ENCODE results near the gene PHLPP1. TPM values are rescaled to one million over a fixed set of nuclear protein-coding genes. Genes with fewer than 3 reads are reported as not detected.
A peak's percentile ranks its signal among the peaks of the same experiment; 100 is the strongest.

The PHLPP1 gene
- total and polyA plus RNA-seq, 8 donors: 2.9 to 14.7 (median 8.3) TPM

DNA sequence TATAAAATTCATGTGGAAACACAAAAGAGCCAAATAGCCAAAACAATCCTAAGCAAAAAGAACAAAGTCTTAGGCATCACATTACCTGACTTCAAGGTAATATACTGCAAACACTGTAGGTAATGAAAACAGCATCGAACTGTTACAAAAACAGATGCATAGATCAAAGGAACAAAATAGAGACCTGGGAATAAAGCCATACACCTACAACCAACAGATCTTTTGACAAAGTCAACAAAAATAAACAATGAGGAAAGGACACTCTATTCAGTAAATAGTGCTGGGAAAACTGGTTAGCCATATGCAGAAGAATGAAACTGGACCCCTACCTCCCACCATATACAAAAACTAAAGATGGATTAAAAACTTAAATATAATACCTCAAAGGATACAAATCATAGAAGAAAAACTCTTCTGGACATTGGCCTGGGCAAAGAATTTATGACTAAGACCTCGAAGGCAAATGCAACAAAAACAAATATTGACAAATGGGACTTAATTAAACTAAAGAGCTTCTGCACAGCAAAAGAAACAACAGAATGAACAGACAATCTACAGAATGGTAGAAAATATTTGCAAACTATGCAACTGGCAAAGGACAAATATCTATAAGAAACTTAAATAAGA lies 218.0 kb downstream of the PHLPP1 start:
- H3K27ac ChIP-seq: no peak overlapping the region
- H3K4me1 ChIP-seq: peaks cover 0 to 4% (median 0%) of the 10 kb centered on the region in 3 donors
- TF ChIP-seq, protein P1, sequence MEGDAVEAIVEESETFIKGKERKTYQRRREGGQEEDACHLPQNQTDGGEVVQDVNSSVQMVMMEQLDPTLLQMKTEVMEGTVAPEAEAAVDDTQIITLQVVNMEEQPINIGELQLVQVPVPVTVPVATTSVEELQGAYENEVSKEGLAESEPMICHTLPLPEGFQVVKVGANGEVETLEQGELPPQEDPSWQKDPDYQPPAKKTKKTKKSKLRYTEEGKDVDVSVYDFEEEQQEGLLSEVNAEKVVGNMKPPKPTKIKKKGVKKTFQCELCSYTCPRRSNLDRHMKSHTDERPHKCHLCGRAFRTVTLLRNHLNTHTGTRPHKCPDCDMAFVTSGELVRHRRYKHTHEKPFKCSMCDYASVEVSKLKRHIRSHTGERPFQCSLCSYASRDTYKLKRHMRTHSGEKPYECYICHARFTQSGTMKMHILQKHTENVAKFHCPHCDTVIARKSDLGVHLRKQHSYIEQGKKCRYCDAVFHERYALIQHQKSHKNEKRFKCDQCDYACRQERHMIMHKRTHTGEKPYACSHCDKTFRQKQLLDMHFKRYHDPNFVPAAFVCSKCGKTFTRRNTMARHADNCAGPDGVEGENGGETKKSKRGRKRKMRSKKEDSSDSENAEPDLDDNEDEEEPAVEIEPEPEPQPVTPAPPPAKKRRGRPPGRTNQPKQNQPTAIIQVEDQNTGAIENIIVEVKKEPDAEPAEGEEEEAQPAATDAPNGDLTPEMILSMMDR (IDR thresholded peaks at IDR 0.05): no peak
- no peak overlapping the region for H3K4me3 ChIP-seq
- no peaks in the 10 kb centered on the region for H3K27me3 ChIP-seq
- no peak for DNase-seq
- no peak for ATAC-seq
- no peak for FAIRE-seq
- intact Hi-C loops (cut with DNase I): no loop called here
- no peaks in the 10 kb centered on the region for H3K9me3 ChIP-seq
- 28 to 29% methylated on average over 2 of the region's 2 CpGs for WGBS, 2 donors
- no peaks in the 10 kb centered on the region for H3K36me3 ChIP-seq

DNA sequence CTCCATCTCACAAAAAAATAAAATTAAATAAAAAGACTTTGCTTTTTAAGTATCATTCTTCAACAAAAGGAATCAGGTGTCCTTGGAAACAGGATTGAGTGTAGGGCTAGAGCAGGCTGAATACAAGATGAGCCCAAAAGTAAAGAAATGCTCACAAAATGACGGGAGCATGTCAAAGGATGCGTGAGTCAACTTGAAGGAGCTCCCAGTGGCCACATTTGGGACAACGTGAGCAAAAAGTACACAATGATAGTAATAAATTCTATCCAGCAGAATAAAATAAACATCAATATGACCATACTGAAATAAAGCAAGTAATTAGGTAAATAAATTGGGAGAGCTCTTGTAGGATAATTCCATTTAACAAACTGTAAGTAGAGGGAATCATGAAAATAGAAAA lies 220.7 kb downstream of the PHLPP1 start:
- DNase-seq (no peak), ATAC-seq (no peak), FAIRE-seq (no peak)
- Histone ChIP-seq H3K9me3 (no peaks in the 10 kb centered on the region), H3K36me3 (no peaks in the 10 kb centered on the region), H3K27ac (no peak overlapping the region), H3K4me1 (peaks cover 0 to 4% (median 0%) of the 10 kb centered on the region in 3 donors), H3K4me3 (no peak overlapping the region), H3K27me3 (no peaks in the 10 kb centered on the region)
- 81 to 83% methylated on average over 3 of the region's 3 CpGs for WGBS, 2 donors
- intact Hi-C loops (cut with DNase I): no loop called here
- TF ChIP-seq, protein P1 (IDR thresholded peaks at IDR 0.05): no peak

DNA sequence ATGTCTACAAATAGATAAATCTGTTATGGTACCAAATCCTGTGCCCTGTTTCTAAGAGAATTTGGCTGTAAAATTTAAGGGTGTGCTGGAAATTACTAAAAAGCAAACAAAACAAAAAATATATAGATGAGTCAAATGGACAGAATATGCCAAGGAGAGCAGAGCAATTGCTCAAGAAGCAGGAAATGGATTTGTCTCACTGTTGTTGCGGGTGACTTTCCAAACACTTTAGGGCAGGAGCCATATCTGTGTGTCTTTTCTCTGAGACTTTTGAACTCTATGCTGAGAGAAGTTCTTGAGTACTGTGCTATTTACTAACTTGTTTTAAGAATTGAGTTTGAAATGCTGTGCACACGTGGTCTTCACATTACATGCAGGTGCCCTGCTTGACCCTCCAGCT lies 221.7 kb downstream of the PHLPP1 start:
- TF ChIP-seq, protein P1 (IDR thresholded peaks at IDR 0.05): no peak
- Histone ChIP-seq H3K4me1 (peaks cover 0 to 4% (median 0%) of the 10 kb centered on the region in 3 donors), H3K4me3 (no peak overlapping the region), H3K27ac (no peak overlapping the region), H3K36me3 (no peaks in the 10 kb centered on the region), H3K9me3 (no peaks in the 10 kb centered on the region), H3K27me3 (no peaks in the 10 kb centered on the region)
- intact Hi-C loops (cut with DNase I): no loop called here
- WGBS, 2 donors: 79 to 80% methylated on average over 2 of the region's 2 CpGs
- DNase-seq (no peak), FAIRE-seq (no peak), ATAC-seq (peak in 2 of 4 donors; percentile 44 to 69)

DNA sequence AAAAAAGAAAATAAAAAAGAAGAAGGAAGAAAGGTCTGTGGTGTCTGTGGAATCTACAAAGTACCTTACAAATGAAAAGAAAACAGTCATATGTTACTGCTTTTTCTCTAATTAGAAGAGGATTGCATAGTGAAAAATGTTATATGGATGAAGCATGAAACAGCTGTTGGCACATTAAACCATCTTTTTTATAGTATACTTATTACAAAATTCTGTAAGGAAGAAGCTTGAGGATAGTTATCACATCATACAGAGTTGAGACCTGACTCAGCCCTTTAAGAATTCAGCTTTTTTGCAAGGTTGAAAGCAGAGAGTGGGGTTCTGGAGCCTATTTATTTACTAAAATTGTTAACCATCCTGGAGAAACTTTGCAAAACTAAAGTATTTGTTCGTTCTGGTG lies 222.7 kb downstream of the PHLPP1 start:
- no peak for DNase-seq
- Histone ChIP-seq H3K27me3 (no peaks in the 10 kb centered on the region), H3K36me3 (no peaks in the 10 kb centered on the region), H3K9me3 (no peaks in the 10 kb centered on the region), H3K4me1 (no peaks in the 10 kb centered on the region), H3K27ac (no peak overlapping the region), H3K4me3 (no peak overlapping the region)
- TF ChIP-seq, protein P1 (IDR thresholded peaks at IDR 0.05): no peak
- FAIRE-seq: no peak
- WGBS, 2 donors: 47 to 87% methylated on average over 1 of the region's 1 CpG
- intact Hi-C loops (cut with DNase I): no loop called here
- ATAC-seq: no peak

DNA sequence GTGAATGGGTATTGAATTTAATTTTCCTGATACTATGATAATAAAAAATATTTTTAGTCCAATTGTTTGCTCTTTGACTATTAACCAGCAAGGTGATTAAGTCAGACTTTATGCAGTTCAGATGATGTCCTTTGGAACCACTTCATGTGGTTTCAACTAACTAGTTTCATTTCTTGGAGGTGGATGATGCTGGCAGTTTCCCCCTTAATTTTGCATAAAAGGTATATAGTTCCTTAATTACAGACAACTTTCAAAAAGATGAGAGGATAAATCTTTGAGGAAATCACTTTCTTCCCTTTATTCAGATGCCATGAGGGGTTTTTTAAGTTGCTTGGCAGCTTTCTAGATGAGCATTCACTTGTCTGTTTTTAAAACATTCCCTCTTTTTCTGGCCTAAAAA lies 223.1 kb downstream of the PHLPP1 start:
- Histone ChIP-seq H3K27me3 (no peaks in the 10 kb centered on the region), H3K4me3 (no peak overlapping the region), H3K4me1 (no peaks in the 10 kb centered on the region), H3K27ac (no peak overlapping the region), H3K36me3 (no peaks in the 10 kb centered on the region), H3K9me3 (no peaks in the 10 kb centered on the region)
- TF ChIP-seq, protein P1 (IDR thresholded peaks at IDR 0.05): no peak
- intact Hi-C loops (cut with DNase I): no loop called here
- DNase-seq (no peak), FAIRE-seq (no peak), ATAC-seq (no peak)
